Measurements from ENCODE around the gene SH2D3C. TPM values are rescaled to one million over a fixed set of nuclear protein-coding genes. Genes with fewer than 3 reads are reported as not detected.

Gene SH2D3C
- total RNA-seq, 2 donors from 2014 or later: 11.5 to 16.5 TPM

DNA sequence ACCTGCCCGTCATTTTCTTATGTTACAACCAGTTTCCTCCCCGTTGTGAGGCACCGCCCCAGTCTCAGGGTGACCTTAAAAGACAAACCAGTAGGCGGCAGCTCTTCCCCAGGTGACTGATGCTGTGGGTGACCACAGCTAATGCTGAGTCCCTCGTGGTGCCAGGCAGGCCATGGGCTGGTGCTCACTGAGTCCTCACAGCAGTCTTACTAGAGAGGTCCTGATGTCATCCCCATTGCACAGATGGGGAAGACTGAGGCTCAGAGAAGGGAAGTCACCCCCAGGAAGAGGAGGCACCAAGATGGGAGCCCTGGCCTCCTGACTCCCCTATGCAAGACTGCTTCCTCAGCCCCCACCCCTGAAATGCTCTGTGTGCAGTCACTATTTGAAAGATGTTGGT, 70.7 kb downstream of the SH2D3C start:
- Histone ChIP-seq H3K9me3 (no peaks in the 10 kb centered on the region), H3K27me3 (no peaks in the 10 kb centered on the region), H3K4me1 (no peaks in the 10 kb centered on the region), H3K27ac (no peak overlapping the region), H3K4me3 (no peak overlapping the region), H3K36me3 (no peaks in the 10 kb centered on the region)
- TF ChIP-seq CTCF (IDR thresholded peaks at IDR 0.05): no peak
- no peak for DNase-seq (ENCODE audit: low spot score)

DNA sequence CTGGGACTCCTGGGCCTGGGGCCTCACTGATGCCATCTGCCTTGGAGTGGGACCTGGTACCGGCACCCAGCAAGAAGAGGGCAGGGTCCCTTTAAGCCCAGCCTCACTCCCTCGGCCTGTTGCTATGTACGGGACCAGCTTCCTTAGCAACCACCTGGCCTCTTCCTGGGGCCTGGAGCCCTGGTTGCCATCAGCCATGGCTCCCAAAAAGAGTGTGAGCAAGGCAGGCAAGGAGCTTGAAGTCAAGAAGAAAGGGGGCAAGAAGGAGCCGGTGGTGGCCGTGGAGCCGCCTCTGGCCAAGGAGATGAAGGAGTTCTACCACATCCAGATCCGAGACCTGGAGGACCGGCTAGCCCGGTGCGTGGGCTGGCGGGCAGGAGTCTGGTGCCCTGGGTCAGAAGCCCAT, 71.6 kb downstream of the SH2D3C start, which contains the start of gene CFAP157:
CFAP157 (plus strand) TSS at position 153 of the 406 bp plus-strand sequence; CDS start at position 197, 44 bp downstream.
- Histone ChIP-seq H3K27ac (no peak within 1 kb of the TSS), H3K9me3 (no peaks in the 10 kb centered on the region), H3K27me3 (no peaks in the 10 kb centered on the region), H3K4me1 (no peaks in the 10 kb centered on the region), H3K36me3 (no peaks in the 10 kb centered on the region), H3K4me3 (no peak within 1 kb of the TSS)
- TF ChIP-seq CTCF (IDR thresholded peaks at IDR 0.05): no peak
- DNase-seq (ENCODE audit: low spot score): no peak

- Histone ChIP-seq H3K9me3 (no peaks in the 10 kb centered on the region), H3K4me1 (no peaks in the 10 kb centered on the region), H3K4me3 (no peak overlapping the region), H3K27ac (no peak overlapping the region), H3K36me3 (no peaks in the 10 kb centered on the region), H3K27me3 (no peaks in the 10 kb centered on the region)
- no peak for TF ChIP-seq CTCF (IDR thresholded peaks at IDR 0.05)
- no peak for DNase-seq (ENCODE audit: low spot score)
Measured at GRCh38 chr9:127705577-127706379, 72.7 kb downstream of the SH2D3C start.

- no peak overlapping the region for H3K27ac ChIP-seq
- H3K9me3 ChIP-seq: no peaks in the 10 kb centered on the region
- H3K27me3 ChIP-seq: no peaks in the 10 kb centered on the region
- H3K4me3 ChIP-seq: no peak overlapping the region
- no peak for DNase-seq (ENCODE audit: low spot score)
- no peaks in the 10 kb centered on the region for H3K36me3 ChIP-seq
- TF ChIP-seq CTCF (IDR thresholded peaks at IDR 0.05): no peak
- peaks cover 0 to 8% of the 10 kb centered on the region in 2 donors for H3K4me1 ChIP-seq
Measured at GRCh38 chr9:127703289-127703946, 75.0 kb downstream of the SH2D3C start.

DNA sequence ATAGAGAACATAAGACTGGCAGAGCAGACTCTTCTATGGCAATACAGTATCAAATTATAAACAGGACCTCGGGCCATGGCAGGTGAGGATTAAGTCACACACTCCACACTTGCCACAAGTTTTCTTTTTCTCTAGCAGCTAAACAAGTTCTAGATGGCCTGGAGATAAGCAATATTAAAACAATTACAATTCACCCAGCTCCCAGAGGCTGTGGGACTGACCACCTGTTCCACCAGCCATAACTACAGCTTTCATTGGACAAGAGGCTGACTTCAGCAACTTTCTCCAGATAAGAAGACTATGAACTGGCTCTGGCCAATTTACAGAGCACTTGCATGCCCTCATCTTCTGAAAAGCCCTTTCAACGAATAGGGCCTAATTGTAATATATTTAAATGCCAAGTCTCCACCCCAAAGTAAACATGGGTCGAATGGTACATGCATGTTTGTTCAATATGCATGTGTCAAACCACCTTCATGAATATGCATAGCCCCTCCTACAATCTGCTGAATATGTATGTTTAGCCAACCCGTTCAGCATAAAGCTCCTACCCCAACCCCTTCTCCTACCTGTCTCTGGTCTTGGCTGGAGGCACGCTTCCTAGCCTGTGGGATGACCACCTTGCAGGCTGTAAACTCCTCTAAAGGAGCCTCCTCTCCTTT, 77.7 kb downstream of the SH2D3C start:
- Histone ChIP-seq H3K27me3 (no peaks in the 10 kb centered on the region), H3K4me1 (peaks cover 0 to 8% of the 10 kb centered on the region in 2 donors), H3K27ac (no peak overlapping the region), H3K9me3 (no peaks in the 10 kb centered on the region), H3K36me3 (no peaks in the 10 kb centered on the region), H3K4me3 (no peak overlapping the region)
- no peak for DNase-seq (ENCODE audit: low spot score)
- no peak for TF ChIP-seq CTCF (IDR thresholded peaks at IDR 0.05)
